Right lobe of liver (tissue), 6 donors: ENCODE measurements around the gene TBCE. TPM values are rescaled to one million over a fixed set of nuclear protein-coding genes. Genes with fewer than 3 reads are reported as not detected.

Source experiments
- ATAC-seq, 4 donors: fragments of 200-7000 bp; cut with Tn5 transposase; one replicate each; pipeline ENCODE4 v1.9.1; 2020; ENCODE audit warnings: mild to moderate bottlenecking in 4 of 4, moderate library complexity in 4 of 4
- DNase-seq, 3 donors: peaks; one replicate each; pipeline ENCODE4 v3.0.0-alpha.2; 2020
- H3K27ac ChIP-seq, 3 donors: fragments of 200-600 bp; one replicate each; pipeline ENCODE4 v1.8.0; 2022
- H3K27me3 ChIP-seq, 2 donors: fragments of 200-600 bp; one replicate each; pipeline ENCODE4 v1.8.0; 2022
- H3K36me3 ChIP-seq, 4 donors: fragments of 200-600 bp; sonication (generic) in 1 of 4; one replicate each; pipeline versions ENCODE4 v1.5.1 to v1.8.0; 2017 to 2022; ENCODE audit warnings: control low read depth in 1 of 4
- H3K4me1 ChIP-seq, 4 donors: fragments of 200-600 bp; sonication (generic) in 1 of 4; one replicate each; pipeline versions ENCODE4 v1.5.1 to v1.8.0; 2017 to 2022; ENCODE audit warnings: control low read depth in 1 of 4
- H3K4me3 ChIP-seq, 3 donors: fragments of 200-600 bp; one replicate each; pipeline ENCODE4 v1.8.0; 2022
- H3K9me3 ChIP-seq, 4 donors: fragments of 200-600 bp; sonication (generic) in 1 of 4; one replicate each; pipeline versions ENCODE4 v1.5.1 to v1.8.0; 2017 to 2022; ENCODE audit warnings: control low read depth in 1 of 4
- POLR2A ChIP-seq: fragments of 450-650 bp; IDR thresholded peaks from one replicate; pipeline ENCODE4 v1.6.1; 2017; ENCODE audit warnings: antibody characterized with exemption, mild to moderate bottlenecking
- WGBS: methylation state at CpG from one replicate; pipeline ENCODE4 v1.1.6; 2018; ENCODE audit warnings: low coverage, low lambda C conversion rate; ENCODE audit not compliant: insufficient coverage; ENCODE audit errors: missing lambda C conversion rate; 5-methylcytosine and 5-hydroxymethylcytosine counted together
- intact Hi-C, 2 donors: fragments of 100-400 bp; cut with DNase I; formaldehyde crosslinking; loops; one replicate each; pipeline versions ENCODE4 v1.11.2 to v1.14.1; 2022
- total RNA-seq, 6 experiments: library from RNA; depleted of rRNA in 2 of 6; stranded (reverse); fragments of >200 nt in 2 of 6; fragmentation: NEBNext Ultra II Directional in 3 of 6; extraction: Animal tissue kit (Norgen Biotek cat#: 25700) in 3 of 6; gene quantifications; one replicate each; pipeline versions ENCODE4 v1.1.0 to v1.2.4, GENCODE V29; 2016 to 2023
- TF ChIP-seq, protein P1 (sequence below), 4 donors: fragments of 200-600 bp in 3 of 4; fragments of 450-650 bp in 1 of 4; IDR thresholded peaks; one replicate each; pipeline versions ENCODE4 v1.5.1 to v1.8.0; 2016 to 2022; ENCODE audit warnings: antibody characterized with exemption in 4 of 4, mild to moderate bottlenecking in 2 of 4
- donor health status: DM: no; HTN: yes; CAD: no.
- donor health status: DM: no; HTN: no; CAD: no.
- donor health status: DM: no; HTN: no; CAD: no.
- donor health status: DM: no; HTN: yes; CAD: no.
- donor health status: DM: no; HTN: yes; CAD: no.

TBCE gene
- total RNA-seq, 6 experiments from 2014 or later = 11.2 to 16.6 (median 13.3) TPM

DNA sequence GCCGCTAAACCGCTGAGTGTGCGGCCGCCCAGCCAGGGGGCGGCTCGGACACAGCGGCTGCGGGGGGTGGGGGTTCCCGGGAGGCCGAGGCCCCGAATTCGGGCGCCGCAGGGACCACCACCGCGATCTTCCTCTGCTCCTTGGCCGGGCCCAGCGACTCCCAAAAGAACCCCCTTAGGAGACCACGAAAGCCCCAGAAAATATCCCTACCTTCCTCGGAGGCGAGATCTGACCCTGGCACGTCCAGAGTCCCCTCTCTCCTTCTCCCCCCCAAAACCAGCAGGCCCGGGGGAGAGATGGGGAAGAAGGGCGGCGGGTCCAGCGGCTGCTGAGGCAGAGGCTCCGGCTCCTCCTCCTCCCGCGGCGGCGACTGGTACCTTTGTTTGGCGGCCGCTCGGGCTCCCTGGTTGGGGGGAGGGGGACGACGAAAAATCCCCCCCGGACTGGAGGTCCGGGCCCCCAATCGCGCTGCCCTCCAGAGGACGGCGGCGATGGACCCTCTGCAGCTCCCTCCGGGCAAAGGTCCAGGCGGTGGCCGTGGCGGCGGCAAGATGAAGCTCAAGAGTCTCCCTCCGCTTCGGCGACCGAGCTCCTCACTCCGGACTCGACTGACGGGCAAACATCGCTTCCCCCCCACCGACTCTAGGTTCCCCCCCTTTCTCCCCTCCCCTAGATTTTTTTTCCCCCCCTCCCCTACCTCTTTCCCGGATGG, 39.5 kb upstream of the TBCE start, which contains the start of gene ARID4B:
TSS of gene ARID4B (minus strand) at position 621 of the 712 bp plus-strand sequence. CDS start 1,260 bp downstream, outside the sequence.
- H3K27ac ChIP-seq = peak within 1 kb of the TSS; percentile 93 to 97 (median 94)
- H3K4me3 ChIP-seq = peak within 1 kb of the TSS; percentile 79 to 86 (median 84)
- ATAC-seq = peak; percentile 15 to 46 (median 40)
- H3K9me3 ChIP-seq = no peaks in the 10 kb centered on the region
- peak; percentile 86 to 89 (median 89) for DNase-seq
- peak; percentile 73 for TF ChIP-seq POLR2A
- TF ChIP-seq, protein P1, sequence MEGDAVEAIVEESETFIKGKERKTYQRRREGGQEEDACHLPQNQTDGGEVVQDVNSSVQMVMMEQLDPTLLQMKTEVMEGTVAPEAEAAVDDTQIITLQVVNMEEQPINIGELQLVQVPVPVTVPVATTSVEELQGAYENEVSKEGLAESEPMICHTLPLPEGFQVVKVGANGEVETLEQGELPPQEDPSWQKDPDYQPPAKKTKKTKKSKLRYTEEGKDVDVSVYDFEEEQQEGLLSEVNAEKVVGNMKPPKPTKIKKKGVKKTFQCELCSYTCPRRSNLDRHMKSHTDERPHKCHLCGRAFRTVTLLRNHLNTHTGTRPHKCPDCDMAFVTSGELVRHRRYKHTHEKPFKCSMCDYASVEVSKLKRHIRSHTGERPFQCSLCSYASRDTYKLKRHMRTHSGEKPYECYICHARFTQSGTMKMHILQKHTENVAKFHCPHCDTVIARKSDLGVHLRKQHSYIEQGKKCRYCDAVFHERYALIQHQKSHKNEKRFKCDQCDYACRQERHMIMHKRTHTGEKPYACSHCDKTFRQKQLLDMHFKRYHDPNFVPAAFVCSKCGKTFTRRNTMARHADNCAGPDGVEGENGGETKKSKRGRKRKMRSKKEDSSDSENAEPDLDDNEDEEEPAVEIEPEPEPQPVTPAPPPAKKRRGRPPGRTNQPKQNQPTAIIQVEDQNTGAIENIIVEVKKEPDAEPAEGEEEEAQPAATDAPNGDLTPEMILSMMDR (IDR thresholded peaks at IDR 0.05) = no peak
- H3K36me3 ChIP-seq = no peaks in the 10 kb centered on the region
- intact Hi-C loops = no loop called here
- 0% methylated on average over 1 of the region's 58 CpGs for WGBS
- H3K27me3 ChIP-seq = no peaks in the 10 kb centered on the region
- H3K4me1 ChIP-seq = peaks cover 0 to 44% (median 10%) of the 10 kb centered on the region in 4 donors

DNA sequence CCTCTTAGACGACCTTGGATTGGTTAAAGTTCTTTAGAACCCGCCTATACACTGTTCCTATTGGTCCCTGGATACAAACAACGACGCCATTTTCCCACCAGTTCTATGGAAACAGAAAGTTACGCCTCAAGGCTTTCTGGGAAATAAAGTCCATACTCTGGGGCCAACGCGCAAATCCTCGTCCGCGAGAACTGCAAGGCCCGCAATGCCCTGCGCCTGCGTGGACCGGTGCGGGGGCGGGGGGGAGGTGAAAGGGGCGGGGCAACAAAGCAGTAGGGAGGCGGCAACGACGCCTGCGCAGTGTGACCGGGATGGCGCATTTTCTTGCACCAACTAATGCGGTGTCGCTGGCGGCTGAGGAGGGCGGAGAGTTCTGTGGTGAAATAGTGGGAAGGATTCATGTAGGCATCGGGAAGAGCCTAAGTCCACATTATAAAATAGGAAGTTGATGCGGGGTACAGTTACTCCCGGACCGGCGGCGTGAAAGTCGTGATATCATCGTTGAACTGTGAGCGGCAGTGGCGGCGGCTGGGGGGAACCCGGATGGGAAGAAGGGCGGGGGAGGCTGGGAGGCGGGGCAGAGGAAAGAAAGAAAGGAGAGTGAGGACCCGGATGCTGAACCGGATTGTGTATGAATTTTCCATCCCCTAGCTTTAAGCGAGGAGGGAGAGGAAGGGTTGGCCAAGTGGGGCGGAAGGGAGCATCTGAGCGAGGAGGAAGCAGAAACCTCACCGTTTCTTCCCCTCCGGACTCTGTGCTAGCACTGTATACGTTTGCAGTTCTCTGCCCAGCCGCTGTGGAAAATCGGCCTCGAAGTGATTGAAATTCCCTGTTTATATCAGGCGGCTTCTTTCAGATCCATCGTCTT, 38.7 kb upstream of the TBCE start, which contains the start of gene GGPS1:
TSS of gene GGPS1 (plus strand) at position 300 of the 868 bp plus-strand sequence. CDS start 6,695 bp downstream, outside the sequence.
- intact Hi-C loops = no loop called here
- TF ChIP-seq, protein P1 (IDR thresholded peaks at IDR 0.05) = peak in 1 of 4 donors; percentile 19
- peak; percentile 70 for TF ChIP-seq POLR2A
- ATAC-seq (peak; percentile 86 to 94 (median 88)), DNase-seq (peak; percentile 98)
- Histone ChIP-seq H3K27me3 (no peaks in the 10 kb centered on the region), H3K9me3 (no peaks in the 10 kb centered on the region), H3K27ac (peak within 1 kb of the TSS; percentile 93 to 97 (median 94)), H3K4me3 (peak within 1 kb of the TSS; percentile 79 to 86 (median 84)), H3K36me3 (no peaks in the 10 kb centered on the region), H3K4me1 (peaks cover 0 to 48% (median 13%) of the 10 kb centered on the region in 4 donors)
- WGBS = under 1% methylated on average over 51 of the region's 54 CpGs

DNA sequence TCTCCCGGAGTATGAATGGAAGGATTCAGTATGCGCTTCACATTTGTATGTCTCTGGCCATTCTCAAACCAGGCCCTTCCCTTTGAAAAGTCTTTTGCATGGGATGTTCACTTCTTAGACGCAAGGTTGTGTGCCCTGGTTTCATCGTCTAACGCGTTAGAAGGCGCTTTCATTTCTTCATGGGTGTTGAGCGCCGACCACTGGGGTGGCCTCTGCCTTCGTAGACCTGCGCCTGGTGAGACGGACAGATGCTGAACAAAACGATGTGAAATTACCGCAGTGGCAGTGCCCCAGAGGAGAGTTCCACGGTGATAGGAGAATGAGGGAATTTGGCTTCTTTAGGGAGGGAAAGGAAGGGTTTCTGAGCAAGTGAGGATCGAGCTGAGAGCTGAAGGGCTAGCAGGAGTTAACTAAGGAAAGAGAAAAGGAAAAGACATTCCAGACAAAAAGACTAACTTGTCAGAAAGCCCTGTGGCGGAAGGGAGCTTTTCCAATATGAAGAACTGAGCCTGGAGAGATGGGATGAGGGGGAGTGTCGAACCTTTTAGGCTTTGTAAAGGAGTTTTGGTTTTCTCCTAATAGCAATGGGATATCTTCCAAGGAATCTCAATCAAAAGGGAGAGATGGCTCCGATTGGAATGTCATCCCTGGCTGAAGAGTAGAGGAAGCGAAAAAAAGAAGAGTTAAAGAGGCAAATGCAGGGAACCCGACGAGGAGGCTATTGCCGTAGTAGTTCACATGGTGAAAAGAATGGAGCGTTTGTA, 37.9 kb upstream of the TBCE start:
- peak overlapping the region; percentile 71 to 78 (median 75) for H3K27ac ChIP-seq
- H3K9me3 ChIP-seq = no peaks in the 10 kb centered on the region
- TF ChIP-seq, protein P1 (IDR thresholded peaks at IDR 0.05) = peak in 1 of 4 donors; percentile 16
- no peak for TF ChIP-seq POLR2A
- DNase-seq (peak in 1 of 3 donors; percentile 33), ATAC-seq (peak in 1 of 4 donors; percentile 5)
- H3K4me3 ChIP-seq = peak overlapping the region; percentile 51 to 72 (median 55)
- no peaks in the 10 kb centered on the region for H3K36me3 ChIP-seq
- WGBS = 5% methylated on average over 24 of the region's 24 CpGs
- H3K27me3 ChIP-seq = no peaks in the 10 kb centered on the region
- intact Hi-C loops = no loop called here
- H3K4me1 ChIP-seq = peaks cover 0 to 52% (median 13%) of the 10 kb centered on the region in 4 donors

DNA sequence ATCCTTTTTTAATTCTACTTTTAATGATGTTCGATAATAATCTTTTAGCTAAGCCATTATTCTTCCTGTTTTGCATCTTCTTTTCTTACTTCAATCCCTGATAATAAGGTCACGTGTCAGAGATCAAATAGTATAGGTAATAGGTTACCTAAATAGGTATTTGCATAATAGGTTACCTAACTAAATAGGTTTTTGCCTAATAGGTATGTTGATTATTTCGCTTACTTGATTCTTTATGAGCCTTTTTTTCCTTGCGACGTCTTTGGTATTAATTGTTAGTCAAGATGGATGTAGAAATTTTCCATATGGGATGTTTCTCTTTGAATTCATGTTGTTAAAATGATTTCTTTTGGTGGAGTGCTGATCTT, 36.3 kb upstream of the TBCE start:
- H3K36me3 ChIP-seq = peaks cover 0 to 4% (median under 1%) of the 10 kb centered on the region in 4 donors
- H3K4me1 ChIP-seq = peaks cover 0 to 40% (median 9%) of the 10 kb centered on the region in 4 donors
- H3K27ac ChIP-seq = no peak overlapping the region
- H3K9me3 ChIP-seq = no peaks in the 10 kb centered on the region
- DNase-seq = no peak
- 71% methylated on average over 5 of the region's 5 CpGs for WGBS
- no peaks in the 10 kb centered on the region for H3K27me3 ChIP-seq
- no peak for ATAC-seq
- intact Hi-C loops = no loop called here
- TF ChIP-seq, protein P1 (IDR thresholded peaks at IDR 0.05) = no peak
- no peak for TF ChIP-seq POLR2A
- no peak overlapping the region for H3K4me3 ChIP-seq
